IMR-90 (cell line): Measurements from ENCODE around the gene CAMTA1. TPM values are rescaled to one million over a fixed set of nuclear protein-coding genes. Genes with fewer than 3 reads are reported as not detected.

Source experiments
- ATAC-seq: fragments of 200-7000 bp; cut with Tn5 transposase; 2 replicates; pipeline ENCODE4 v1.9.1; 2020; ENCODE audit warnings: low read depth, mild to moderate bottlenecking, moderate library complexity
- BruUV-seq: library from RNA; stranded (reverse); fragments of 400-500 nt; replicated peaks from 2 replicates; lab custom pipeline; 2021; lab: Mats Ljungman, UMichigan
- CTCF ChIA-PET: fragments of 300-600 bp; formaldehyde crosslinking; extraction: SDS; loops from one replicate; lab custom pipeline; 2021; ENCODE audit warnings: antibody characterized with exemption; lab: Yijun Ruan, JAX
- POLR2A ChIA-PET: fragments of 300-600 bp; sonication (Branson Sonifier 250); formaldehyde crosslinking; loops from one replicate; lab custom pipeline; 2022; ENCODE audit warnings: antibody characterized with exemption; ENCODE audit not compliant: unreplicated experiment; lab: Charles Lee
- DNase-seq: peaks from one replicate; pipeline ENCODE4 v3.0.0; 2013
- H2AFZ ChIP-seq: replicated peaks from 2 replicates; pipeline ENCODE3; 2013; ENCODE audit warnings: low read length, mild to moderate bottlenecking; ENCODE audit not compliant: poor library complexity
- H2AK5ac ChIP-seq: 2 replicates; pipeline ENCODE4 v1.6.1; 2013; ENCODE audit warnings: low read depth, low read length, inconsistent platforms
- H2AK9ac ChIP-seq: replicated peaks from 2 replicates; pipeline ENCODE3; 2013; ENCODE audit warnings: mild to moderate bottlenecking, low read depth, low read length, moderate library complexity; ENCODE audit not compliant: poor library complexity
- H2BK120ac ChIP-seq: 2 replicates; pipeline ENCODE4 v1.6.1; 2013; ENCODE audit warnings: low read depth, low read length, inconsistent platforms
- H2BK15ac ChIP-seq: 3 replicates; pipeline ENCODE4 v1.6.1; 2013; ENCODE audit warnings: low read depth, low read length, inconsistent platforms
- H2BK20ac ChIP-seq: 2 replicates; pipeline ENCODE4 v1.6.1; 2013; ENCODE audit warnings: low read depth, mild to moderate bottlenecking, inconsistent platforms, low read length, moderate library complexity
- H2BK5ac ChIP-seq: 2 replicates; pipeline ENCODE4 v1.6.1; 2013; ENCODE audit warnings: mild to moderate bottlenecking, low read depth, low read length, inconsistent platforms; ENCODE audit not compliant: poor library complexity, severe bottlenecking
- H3K14ac ChIP-seq: replicated peaks from 2 replicates; pipeline ENCODE4 v1.6.1; 2013; ENCODE audit warnings: low read depth, low read length, inconsistent platforms
- H3K18ac ChIP-seq: 2 replicates; pipeline ENCODE4 v1.6.1; 2013; ENCODE audit warnings: low read depth, low read length, control low read depth
- H3K23ac ChIP-seq: 2 replicates; pipeline ENCODE4 v1.6.1; 2013; ENCODE audit warnings: low read depth, low read length, inconsistent platforms
- H3K27ac ChIP-seq: 2 replicates; pipeline ENCODE4 v1.5.1; 2013; ENCODE audit warnings: mild to moderate bottlenecking, control low read depth, low read length; ENCODE audit not compliant: insufficient read depth
- H3K27me3 ChIP-seq: 2 replicates; pipeline ENCODE4 v1.6.1; 2013; ENCODE audit warnings: low read length; ENCODE audit not compliant: control insufficient read depth, insufficient read depth
- H3K36me3 ChIP-seq: 2 replicates; pipeline ENCODE4 v1.6.1; 2013; ENCODE audit warnings: low read length, mixed read lengths; ENCODE audit not compliant: control insufficient read depth, insufficient read depth
- H3K4ac ChIP-seq: 2 replicates; pipeline ENCODE4 v1.6.1; 2013; ENCODE audit warnings: low read depth, low read length, inconsistent platforms
- H3K4me1 ChIP-seq: 2 replicates; pipeline ENCODE4 v1.6.1; 2013; ENCODE audit warnings: low read length, mixed read lengths; ENCODE audit not compliant: control insufficient read depth, insufficient read depth
- H3K4me2 ChIP-seq: 2 replicates; pipeline ENCODE4 v1.6.1; 2013; ENCODE audit warnings: low read depth, mild to moderate bottlenecking, control low read depth, low read length, moderate library complexity
- H3K4me3 ChIP-seq: 2 replicates; pipeline ENCODE4 v1.5.1; 2013; ENCODE audit warnings: low read depth, mild to moderate bottlenecking, control low read depth, low read length, moderate library complexity; ENCODE audit not compliant: insufficient read depth
- H3K56ac ChIP-seq: 2 replicates; pipeline ENCODE4 v1.6.1; 2013; ENCODE audit warnings: low read length, inconsistent platforms; ENCODE audit not compliant: insufficient read depth; ENCODE audit errors: extremely low read depth
- H3K79me1 ChIP-seq, 2 experiments: 2 replicates each; pipeline ENCODE4 v1.6.1; 2013; ENCODE audit warnings: low read length in 2 of 2, inconsistent platforms in 1 of 2, low read depth in 1 of 2
- H3K9ac ChIP-seq: 2 replicates; pipeline ENCODE4 v1.6.1; 2013; ENCODE audit warnings: low read depth, low read length, control low read depth
- H3K9me1 ChIP-seq: 2 replicates; pipeline ENCODE4 v1.6.1; 2013; ENCODE audit warnings: low read length, inconsistent platforms; ENCODE audit not compliant: insufficient read depth
- H3K9me3 ChIP-seq: 2 replicates; pipeline ENCODE4 v1.6.1; 2013; ENCODE audit warnings: low read length; ENCODE audit not compliant: control insufficient read depth, insufficient read depth
- H4K20me1 ChIP-seq: 2 replicates; pipeline ENCODE4 v1.6.1; 2013; ENCODE audit warnings: low read length, inconsistent platforms; ENCODE audit not compliant: insufficient read depth
- H4K5ac ChIP-seq: 2 replicates; pipeline ENCODE4 v1.6.1; 2013; ENCODE audit warnings: mild to moderate bottlenecking, low read depth, low read length, control low read depth
- H4K8ac ChIP-seq, 2 experiments: 2 replicates each; pipeline ENCODE4 v1.6.1; 2013; ENCODE audit warnings: low read depth in 2 of 2, low read length in 2 of 2, control low read depth in 1 of 2, inconsistent platforms in 1 of 2
- H4K91ac ChIP-seq: 2 replicates; pipeline ENCODE4 v1.6.1; 2013; ENCODE audit warnings: low read depth, low read length, inconsistent platforms; ENCODE audit not compliant: insufficient read depth
- BHLHE40 ChIP-seq: fragments of 150-350 bp; IDR thresholded peaks from 2 replicates; pipeline ENCODE4 v1.6.1; 2016; ENCODE audit warnings: mild to moderate bottlenecking, low read depth, low read length
- CEBPB ChIP-seq: IDR thresholded peaks from 2 replicates; pipeline ENCODE4 v1.6.1; 2012; ENCODE audit warnings: low read depth, low read length, improper control_type of control experiment
- CHD1 ChIP-seq: IDR thresholded peaks from 2 replicates; pipeline ENCODE4 v1.6.1; 2012; ENCODE audit warnings: low read depth, low read length, improper control_type of control experiment
- FOS ChIP-seq: fragments of 150-350 bp; IDR thresholded peaks from 2 replicates; pipeline ENCODE4 v1.6.1; 2016; ENCODE audit warnings: low read depth, low read length
- MAFK ChIP-seq: IDR thresholded peaks from 2 replicates; pipeline ENCODE4 v1.6.1; 2012; ENCODE audit warnings: low read depth, low read length, improper control_type of control experiment
- MAZ ChIP-seq: IDR thresholded peaks from 2 replicates; pipeline ENCODE4 v1.6.1; 2012; ENCODE audit warnings: low read depth, mild to moderate bottlenecking, low read length, improper control_type of control experiment, moderate library complexity, borderline replicate concordance
- MXI1 ChIP-seq: IDR thresholded peaks from 2 replicates; pipeline ENCODE4 v1.6.1; 2012; ENCODE audit warnings: low read depth, mild to moderate bottlenecking, low read length, moderate library complexity, borderline replicate concordance
- NFE2L2 ChIP-seq: fragments of 150-350 bp; IDR thresholded peaks from 2 replicates; pipeline ENCODE4 v1.6.1; 2016; ENCODE audit warnings: low read depth, mild to moderate bottlenecking, low read length
- POLR2A ChIP-seq: IDR thresholded peaks from 2 replicates; pipeline ENCODE4 v1.6.1; 2012; ENCODE audit warnings: mild to moderate bottlenecking, low read depth, low read length
- RAD21 ChIP-seq: IDR thresholded peaks from 2 replicates; pipeline ENCODE4 v1.6.1; 2012; ENCODE audit warnings: low read length, improper control_type of control experiment
- RCOR1 ChIP-seq: IDR thresholded peaks from 2 replicates; pipeline ENCODE4 v1.6.1; 2012; ENCODE audit warnings: mild to moderate bottlenecking, low read length, improper control_type of control experiment; ENCODE audit not compliant: insufficient replicate concordance
- RFX5 ChIP-seq: IDR thresholded peaks from 2 replicates; pipeline ENCODE4 v1.8.0; 2012; ENCODE audit warnings: low read depth, mild to moderate bottlenecking, low read length, moderate library complexity
- SMC3 ChIP-seq: fragments of 150-350 bp; IDR thresholded peaks from 2 replicates; pipeline ENCODE4 v1.6.1; 2016; ENCODE audit warnings: low read depth, mild to moderate bottlenecking, antibody characterized with exemption, low read length, moderate library complexity
- WGBS, 2 experiments: methylation state at CpG; one replicate each; pipeline versions ENCODE4 v1.1.5 to v1.1.7; 2013; ENCODE audit warnings: missing lambda C conversion rate in 2 of 2; ENCODE audit not compliant: insufficient read length in 1 of 2; ENCODE audit errors: extremely low coverage in 2 of 2; 5-methylcytosine and 5-hydroxymethylcytosine counted together
- dilution Hi-C: fragments of 300-500 bp; cut with HindIII; formaldehyde crosslinking; loops from one replicate; pipeline ENCODE4 v1.14.3; 2018; ENCODE audit warnings: low sequenced_read_pairs; ENCODE audit not compliant: unreplicated experiment
- in situ Hi-C: fragments of 300-500 bp; cut with MboI; formaldehyde crosslinking; loops from 3 replicates; pipeline ENCODE4 v1.14.3; 2019; ENCODE audit warnings: low sequenced_read_pairs, inconsistent platforms, mixed read lengths
- intact Hi-C: fragments of 100-400 bp; cut with micrococcal nuclease; formaldehyde crosslinking; loops from 2 replicates; pipeline ENCODE4 v1.10.0; 2022
- polyA plus RNA-seq, 3 experiments: library from polyadenylated mRNA; depleted of rRNA; stranded (reverse); fragments of >200 nt; gene quantifications; 2 replicates each; pipeline ENCODE4 v1.2.3, GENCODE V29; 2012; ENCODE audit warnings: low replicate concordance in 1 of 3
- total RNA-seq: library from RNA; depleted of rRNA; stranded (reverse); fragments of >200 nt; gene quantifications from 2 replicates; pipeline ENCODE4 v1.2.3, GENCODE V29; 2012
- TF ChIP-seq, protein P1 (sequence below): conservative IDR thresholded peaks from 2 replicates; pipeline ENCODE4 v1.5.1; 2012; ENCODE audit warnings: mild to moderate bottlenecking, low read depth, low read length, improper control_type of control experiment
- TF ChIP-seq, protein P2 (sequence below): fragments of 150-350 bp; IDR thresholded peaks from 2 replicates; pipeline ENCODE4 v1.6.1; 2017; ENCODE audit warnings: mild to moderate bottlenecking, antibody characterized with exemption, low read length, low read depth
- TF ChIP-seq, protein P3 (sequence below): fragments of 150-350 bp; IDR thresholded peaks from 2 replicates; pipeline ENCODE4 v1.6.1; 2016; ENCODE audit warnings: low read depth, mild to moderate bottlenecking, low read length, moderate library complexity, borderline replicate concordance

Gene CAMTA1
- total and polyA plus RNA-seq, 2 of the 4 experiments (the other 2 are of a cell fraction): 35.5 to 74.3 TPM

- Histone ChIP-seq H4K5ac (no peak overlapping the region), H3K4me3 (no peak overlapping the region), H3K27ac (no peak overlapping the region), H2BK120ac (no peak overlapping the region), H3K36me3 (no peaks in the 10 kb centered on the region), H2AK9ac (no peak overlapping the region), H3K56ac (no peak overlapping the region), H2AK5ac (no peak overlapping the region), H2BK15ac (no peak overlapping the region), H3K23ac (no peak overlapping the region), H4K8ac (no peak overlapping the region), H2BK5ac (no peak overlapping the region), H3K9ac (no peak overlapping the region), H4K91ac (no peak overlapping the region), H3K4me2 (no peak overlapping the region), H3K4me1 (no peaks in the 10 kb centered on the region), H2BK20ac (no peak overlapping the region), H3K79me1 (no peaks in the 10 kb centered on the region), H3K14ac (no peak overlapping the region), H3K18ac (no peak overlapping the region), H3K9me1 (no peaks in the 10 kb centered on the region), H3K27me3 (peaks cover 3% of the 10 kb centered on the region), H3K4ac (no peak overlapping the region), H4K20me1 (no peaks in the 10 kb centered on the region; the same call in 1 of the 2 replicates), H2AFZ (no peak overlapping the region), H3K9me3 (no peaks in the 10 kb centered on the region)
- 95% methylated on average over 2 of the region's 2 CpGs; no CpG with 5 or more reads in 1 of the 2 experiments for WGBS, 2 experiments
- dilution Hi-C loops: no loop called here
- no TSS peak for BruUV-seq
- DNase-seq (no peak), ATAC-seq (no peak)
- in situ Hi-C loops: no loop called here
- TF ChIP-seq CEBPB (no peak), MAFK (no peak), FOS (no peak), MXI1 (no peak), BHLHE40 (no peak), NFE2L2 (no peak), SMC3 (no peak), CHD1 (no peak), RCOR1 (no peak), RFX5 (no peak), MAZ (no peak), RAD21 (no peak), POLR2A (no peak)
- TF ChIP-seq, protein P1, sequence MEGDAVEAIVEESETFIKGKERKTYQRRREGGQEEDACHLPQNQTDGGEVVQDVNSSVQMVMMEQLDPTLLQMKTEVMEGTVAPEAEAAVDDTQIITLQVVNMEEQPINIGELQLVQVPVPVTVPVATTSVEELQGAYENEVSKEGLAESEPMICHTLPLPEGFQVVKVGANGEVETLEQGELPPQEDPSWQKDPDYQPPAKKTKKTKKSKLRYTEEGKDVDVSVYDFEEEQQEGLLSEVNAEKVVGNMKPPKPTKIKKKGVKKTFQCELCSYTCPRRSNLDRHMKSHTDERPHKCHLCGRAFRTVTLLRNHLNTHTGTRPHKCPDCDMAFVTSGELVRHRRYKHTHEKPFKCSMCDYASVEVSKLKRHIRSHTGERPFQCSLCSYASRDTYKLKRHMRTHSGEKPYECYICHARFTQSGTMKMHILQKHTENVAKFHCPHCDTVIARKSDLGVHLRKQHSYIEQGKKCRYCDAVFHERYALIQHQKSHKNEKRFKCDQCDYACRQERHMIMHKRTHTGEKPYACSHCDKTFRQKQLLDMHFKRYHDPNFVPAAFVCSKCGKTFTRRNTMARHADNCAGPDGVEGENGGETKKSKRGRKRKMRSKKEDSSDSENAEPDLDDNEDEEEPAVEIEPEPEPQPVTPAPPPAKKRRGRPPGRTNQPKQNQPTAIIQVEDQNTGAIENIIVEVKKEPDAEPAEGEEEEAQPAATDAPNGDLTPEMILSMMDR: no peak
- TF ChIP-seq, protein P2, sequence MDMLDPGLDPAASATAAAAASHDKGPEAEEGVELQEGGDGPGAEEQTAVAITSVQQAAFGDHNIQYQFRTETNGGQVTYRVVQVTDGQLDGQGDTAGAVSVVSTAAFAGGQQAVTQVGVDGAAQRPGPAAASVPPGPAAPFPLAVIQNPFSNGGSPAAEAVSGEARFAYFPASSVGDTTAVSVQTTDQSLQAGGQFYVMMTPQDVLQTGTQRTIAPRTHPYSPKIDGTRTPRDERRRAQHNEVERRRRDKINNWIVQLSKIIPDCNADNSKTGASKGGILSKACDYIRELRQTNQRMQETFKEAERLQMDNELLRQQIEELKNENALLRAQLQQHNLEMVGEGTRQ: no peak
- TF ChIP-seq, protein P3, sequence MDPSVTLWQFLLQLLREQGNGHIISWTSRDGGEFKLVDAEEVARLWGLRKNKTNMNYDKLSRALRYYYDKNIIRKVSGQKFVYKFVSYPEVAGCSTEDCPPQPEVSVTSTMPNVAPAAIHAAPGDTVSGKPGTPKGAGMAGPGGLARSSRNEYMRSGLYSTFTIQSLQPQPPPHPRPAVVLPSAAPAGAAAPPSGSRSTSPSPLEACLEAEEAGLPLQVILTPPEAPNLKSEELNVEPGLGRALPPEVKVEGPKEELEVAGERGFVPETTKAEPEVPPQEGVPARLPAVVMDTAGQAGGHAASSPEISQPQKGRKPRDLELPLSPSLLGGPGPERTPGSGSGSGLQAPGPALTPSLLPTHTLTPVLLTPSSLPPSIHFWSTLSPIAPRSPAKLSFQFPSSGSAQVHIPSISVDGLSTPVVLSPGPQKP: no peak
- POLR2A ChIA-PET: no interaction called here
- CTCF ChIA-PET: no interaction called here
- intact Hi-C loops: no loop called here
Measured at GRCh38 chr1:7355646-7356045, 570.4 kb downstream of the CAMTA1 start.
